HEK293 (cell line): Measurements from ENCODE around the gene STAG3.

Source experiments
- IKZF3 ChIP-seq: fragments of 450-650 bp; IDR thresholded peaks from 2 replicates; pipeline ENCODE4 v1.5.0; 2018; ENCODE audit warnings: missing biosample characterization, mild to moderate bottlenecking, missing genetic modification characterization, moderate library complexity
- PRDM2 ChIP-seq: fragments of 450-650 bp; formaldehyde crosslinking; IDR thresholded peaks from 2 replicates; pipeline ENCODE4 v1.5.1; 2016; ENCODE audit warnings: missing biosample characterization, missing genetic modification characterization, borderline replicate concordance
- SETDB1 ChIP-seq: IDR thresholded peaks from one replicate; pipeline ENCODE4 v1.6.1; 2017; ENCODE audit warnings: mild to moderate bottlenecking, low read length, moderate library complexity, mixed read lengths; ENCODE audit not compliant: insufficient read length
- ZBTB26 ChIP-seq: fragments of 450-650 bp; formaldehyde crosslinking; optimal IDR thresholded peaks from 2 replicates; pipeline ENCODE3; 2016; ENCODE audit warnings: missing biosample characterization, mild to moderate bottlenecking, missing genetic modification characterization
- ZBTB48 ChIP-seq: fragments of 450-650 bp; formaldehyde crosslinking; IDR thresholded peaks from 2 replicates; pipeline ENCODE4 v1.5.1; 2016; ENCODE audit warnings: missing biosample characterization, missing genetic modification characterization
- ZBTB7A ChIP-seq: fragments of 450-650 bp; formaldehyde crosslinking; IDR thresholded peaks from 2 replicates; pipeline ENCODE4 v1.5.1; 2016; ENCODE audit warnings: low read depth, missing biosample characterization, missing genetic modification characterization
- ZNF175 ChIP-seq: fragments of 450-650 bp; formaldehyde crosslinking; IDR thresholded peaks from 2 replicates; pipeline ENCODE4 v1.5.1; 2016; ENCODE audit warnings: missing biosample characterization, missing genetic modification characterization
- ZNF18 ChIP-seq: fragments of 450-650 bp; formaldehyde crosslinking; IDR thresholded peaks from 2 replicates; pipeline ENCODE4 v1.5.1; 2016; ENCODE audit warnings: missing biosample characterization, missing genetic modification characterization
- ZNF184 ChIP-seq: fragments of 450-650 bp; IDR thresholded peaks from 2 replicates; pipeline ENCODE4 v1.5.1; 2018; ENCODE audit warnings: missing biosample characterization, mild to moderate bottlenecking, missing genetic modification characterization
- ZNF239 ChIP-seq: fragments of 450-650 bp; formaldehyde crosslinking; IDR thresholded peaks from 2 replicates; pipeline ENCODE4 v1.5.1; 2016; ENCODE audit warnings: missing biosample characterization, missing genetic modification characterization
- ZNF266 ChIP-seq: fragments of 450-650 bp; formaldehyde crosslinking; IDR thresholded peaks from 2 replicates; pipeline ENCODE4 v1.5.1; 2016; ENCODE audit warnings: missing biosample characterization, missing genetic modification characterization, low read depth
- ZNF280D ChIP-seq: fragments of 450-650 bp; formaldehyde crosslinking; IDR thresholded peaks from 2 replicates; pipeline ENCODE4 v1.5.1; 2016; ENCODE audit warnings: missing biosample characterization, missing genetic modification characterization
- ZNF416 ChIP-seq: fragments of 450-650 bp; formaldehyde crosslinking; IDR thresholded peaks from 2 replicates; pipeline ENCODE4 v1.5.1; 2016; ENCODE audit warnings: missing biosample characterization, missing genetic modification characterization
- ZNF423 ChIP-seq: fragments of 450-650 bp; formaldehyde crosslinking; IDR thresholded peaks from 2 replicates; pipeline ENCODE4 v1.5.1; 2016; ENCODE audit warnings: missing biosample characterization, missing genetic modification characterization
- ZNF449 ChIP-seq: fragments of 450-650 bp; formaldehyde crosslinking; IDR thresholded peaks from 2 replicates; pipeline ENCODE4 v1.5.1; 2017; ENCODE audit warnings: missing biosample characterization, mild to moderate bottlenecking, missing genetic modification characterization, moderate library complexity
- ZNF549 ChIP-seq: fragments of 450-650 bp; IDR thresholded peaks from 2 replicates; pipeline ENCODE4 v1.5.1; 2018; ENCODE audit warnings: missing biosample characterization, missing genetic modification characterization, mild to moderate bottlenecking, inconsistent platforms, moderate library complexity
- ZNF555 ChIP-seq: fragments of 450-650 bp; formaldehyde crosslinking; conservative IDR thresholded peaks from 2 replicates; pipeline ENCODE4 v1.5.1; 2017; ENCODE audit warnings: missing biosample characterization, mild to moderate bottlenecking, missing genetic modification characterization, inconsistent platforms
- ZNF561 ChIP-seq: fragments of 450-650 bp; IDR thresholded peaks from 2 replicates; pipeline ENCODE4 v1.5.1; 2018; ENCODE audit warnings: missing biosample characterization, missing genetic modification characterization, borderline replicate concordance
- ZNF585B ChIP-seq: fragments of 450-650 bp; formaldehyde crosslinking; IDR thresholded peaks from 2 replicates; pipeline ENCODE4 v1.5.1; 2016; ENCODE audit warnings: missing biosample characterization, missing genetic modification characterization
- ZNF623 ChIP-seq: fragments of 450-650 bp; formaldehyde crosslinking; IDR thresholded peaks from 2 replicates; pipeline ENCODE4 v1.5.1; 2016; ENCODE audit warnings: missing biosample characterization, missing genetic modification characterization
- ZNF639 ChIP-seq: fragments of 450-650 bp; formaldehyde crosslinking; IDR thresholded peaks from 2 replicates; pipeline ENCODE4 v1.5.1; 2016; ENCODE audit warnings: missing biosample characterization, missing genetic modification characterization
- ZNF701 ChIP-seq: fragments of 450-650 bp; formaldehyde crosslinking; IDR thresholded peaks from 2 replicates; pipeline ENCODE4 v1.5.1; 2016; ENCODE audit warnings: missing biosample characterization, missing genetic modification characterization
- ZNF747 ChIP-seq: fragments of 450-650 bp; formaldehyde crosslinking; IDR thresholded peaks from 2 replicates; pipeline ENCODE4 v1.5.1; 2016; ENCODE audit warnings: missing biosample characterization, missing genetic modification characterization
- ZNF792 ChIP-seq: fragments of 450-650 bp; formaldehyde crosslinking; IDR thresholded peaks from 2 replicates; pipeline ENCODE4 v1.5.1; 2016; ENCODE audit warnings: missing biosample characterization, missing genetic modification characterization

Gene STAG3

GRCh38 chr7:100130608-100131453 lies 46.9 kb upstream of the STAG3 start (continued):
- no peak for TF ChIP-seq ZNF449 (tag by site-specific recombination)
- TF ChIP-seq ZNF623, result 0 out of 2 replicates have a peak, but pooled peaks have one; percentile 15
- no peak for TF ChIP-seq ZNF184 (tag by site-specific recombination)
- TF ChIP-seq ZNF639 (tag by site-specific recombination), result peak; percentile 27; the same call in 1 of the 2 replicates
- no peak for TF ChIP-seq IKZF3 (tag by site-specific recombination)
- TF ChIP-seq ZNF416 (tag by site-specific recombination), result no peak
- TF ChIP-seq ZBTB26, result no peak
- TF ChIP-seq ZNF561 (tag by site-specific recombination), result no peak
- TF ChIP-seq ZNF747 (tag by site-specific recombination), result no peak
- TF ChIP-seq ZNF701 (tag by site-specific recombination), result no peak
- TF ChIP-seq ZNF280D (tag by site-specific recombination), result no peak
- TF ChIP-seq ZNF175 (tag by site-specific recombination), result no peak
- no peak for TF ChIP-seq SETDB1
- no peak for TF ChIP-seq ZNF423
- no peak for TF ChIP-seq ZBTB48 (tag by site-specific recombination)
- no peak for TF ChIP-seq ZNF555 (tag by site-specific recombination)
- TF ChIP-seq ZNF18, result no peak; the same call in 1 of the 2 replicates
- TF ChIP-seq ZNF266, result no peak
- no peak for TF ChIP-seq ZNF792 (tag by site-specific recombination)
- no peak for TF ChIP-seq ZNF585B (tag by site-specific recombination)
- TF ChIP-seq ZNF549 (tag by site-specific recombination), result no peak
- no peak for TF ChIP-seq ZNF239 (tag by site-specific recombination)
- no peak for TF ChIP-seq ZBTB7A (tag by site-specific recombination)
- TF ChIP-seq PRDM2 (tag by site-specific recombination), result no peak
